Stimulated activated CD4-positive, alpha-beta T cell treated with anti-CD3 and anti-CD28 coated beads, TNF-alpha, amount 100 ng/mL, for 24 hours (primary cell): Measurements from ENCODE around the gene KLHL21.
"Not testable (repeated sequence)": the region's sequence is repeated elsewhere in the genome, so short reads cannot be mapped to it uniquely, and the experiment has no call there.

Experiments
- DNase-seq, 3 experiments: peaks; one replicate each; pipeline ENCODE4 v3.0.0-alpha.2; 2020; ENCODE audit warnings: low read depth in 3 of 3

The KLHL21 gene, protein sequence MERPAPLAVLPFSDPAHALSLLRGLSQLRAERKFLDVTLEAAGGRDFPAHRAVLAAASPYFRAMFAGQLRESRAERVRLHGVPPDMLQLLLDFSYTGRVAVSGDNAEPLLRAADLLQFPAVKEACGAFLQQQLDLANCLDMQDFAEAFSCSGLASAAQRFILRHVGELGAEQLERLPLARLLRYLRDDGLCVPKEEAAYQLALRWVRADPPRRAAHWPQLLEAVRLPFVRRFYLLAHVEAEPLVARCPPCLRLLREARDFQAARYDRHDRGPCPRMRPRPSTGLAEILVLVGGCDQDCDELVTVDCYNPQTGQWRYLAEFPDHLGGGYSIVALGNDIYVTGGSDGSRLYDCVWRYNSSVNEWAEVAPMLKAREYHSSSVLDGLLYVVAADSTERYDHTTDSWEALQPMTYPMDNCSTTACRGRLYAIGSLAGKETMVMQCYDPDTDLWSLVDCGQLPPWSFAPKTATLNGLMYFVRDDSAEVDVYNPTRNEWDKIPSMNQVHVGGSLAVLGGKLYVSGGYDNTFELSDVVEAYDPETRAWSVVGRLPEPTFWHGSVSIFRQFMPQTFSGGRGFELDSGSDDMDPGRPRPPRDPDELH

DNA sequence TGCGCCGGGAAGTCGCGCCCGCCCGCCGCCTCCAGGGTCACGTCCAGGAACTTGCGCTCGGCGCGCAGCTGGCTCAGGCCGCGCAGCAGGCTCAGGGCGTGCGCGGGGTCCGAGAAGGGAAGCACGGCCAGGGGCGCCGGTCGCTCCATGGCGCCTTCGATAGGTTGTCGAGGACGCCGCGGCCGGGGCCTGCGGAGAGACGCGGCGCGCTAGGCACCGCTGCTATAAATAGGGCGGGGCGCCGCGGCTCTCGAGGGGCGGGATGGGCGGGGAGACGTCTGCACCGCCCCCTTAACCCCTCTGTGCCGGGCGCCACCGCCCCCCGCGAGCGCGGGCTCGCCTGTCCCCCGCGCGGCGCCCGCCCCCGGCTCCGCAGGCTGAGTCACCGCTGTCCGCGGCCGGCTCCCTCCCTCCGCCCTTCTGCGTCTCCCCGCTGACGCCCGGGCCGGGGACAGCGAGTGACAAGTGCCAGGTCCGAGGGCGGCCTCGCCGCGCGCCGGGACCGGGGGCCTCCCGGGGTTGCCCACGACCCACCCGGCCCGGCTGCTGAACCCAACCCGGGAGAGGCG is at the start of gene KLHL21:
TSS of gene KLHL21 (minus strand) at position 201 of the 569 bp plus-strand sequence. CDS start at position 149, 52 bp downstream.
- peak; percentile 70 to 90 (median 71) for DNase-seq

DNA sequence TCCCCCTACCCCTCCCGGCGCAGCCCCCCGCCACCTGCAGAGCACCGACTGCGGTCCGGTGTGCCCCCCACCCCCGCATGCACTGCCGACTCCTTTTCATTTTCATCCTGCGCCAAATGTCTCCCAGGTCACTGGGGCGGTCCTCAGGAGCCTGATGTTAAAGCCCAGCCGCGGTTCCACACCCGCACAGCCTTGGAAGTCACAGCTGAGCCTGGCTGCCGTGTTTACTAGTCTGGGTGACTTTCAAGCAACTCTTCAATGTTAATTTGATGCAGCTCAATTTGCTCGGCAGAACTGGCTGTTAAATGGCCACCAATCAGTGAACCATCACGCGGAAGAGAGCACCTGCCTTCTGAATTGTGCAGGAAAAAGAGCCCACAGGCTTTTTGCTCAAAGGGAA is 49.2 kb upstream of the KLHL21 start:
- DNase-seq, result no peak

DNA sequence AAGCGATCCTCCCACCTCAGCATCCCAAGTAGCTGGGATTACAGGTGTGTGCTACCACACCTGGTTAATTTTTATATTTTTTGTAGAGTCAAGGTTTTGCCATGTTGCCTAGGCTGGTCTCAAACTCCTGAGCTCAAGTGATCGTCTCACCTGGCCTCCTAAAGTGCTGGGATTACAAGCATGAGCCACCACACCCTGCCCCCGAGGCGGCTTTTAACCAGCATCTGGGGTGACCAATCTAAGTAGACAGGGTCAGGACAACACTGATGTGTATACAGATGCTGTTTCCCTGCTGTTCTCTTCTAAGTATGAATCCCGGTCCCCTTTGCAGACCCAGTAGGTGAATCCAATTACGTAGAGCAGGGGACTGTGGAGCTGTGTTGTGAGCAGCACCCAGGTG is 45.9 kb upstream of the KLHL21 start:
- no peak for DNase-seq

DNA sequence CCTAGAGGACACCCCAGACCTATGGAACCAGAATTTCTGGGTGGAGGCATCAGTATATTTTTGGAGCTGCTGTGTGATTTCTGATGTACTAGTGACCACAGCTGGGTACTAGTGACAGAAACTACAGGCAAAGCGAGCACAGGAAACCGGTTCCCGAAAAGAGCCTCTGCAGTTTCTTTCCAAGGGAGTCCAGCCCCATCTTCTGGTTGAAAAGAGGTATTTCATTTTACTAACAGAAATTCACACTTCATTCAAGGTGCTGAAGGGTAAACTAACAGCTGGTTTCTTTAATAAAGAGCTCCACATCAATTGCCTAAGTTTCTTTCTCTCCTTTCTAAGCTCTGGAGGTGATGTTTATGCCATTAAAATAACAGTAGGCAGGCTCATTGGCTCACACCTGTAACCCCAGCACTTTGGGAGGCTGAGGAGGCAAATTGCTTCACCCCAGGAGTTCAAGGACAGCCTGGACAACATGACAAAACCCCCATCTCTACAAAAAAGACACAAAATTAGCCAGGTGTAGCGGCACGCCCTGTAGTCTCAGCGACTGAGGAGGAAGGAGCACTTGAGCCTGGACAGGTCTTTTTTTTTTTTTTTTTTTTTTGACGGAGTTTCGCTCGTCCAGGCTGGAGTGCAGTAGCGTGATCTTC is 44.0 kb upstream of the KLHL21 start:
- DNase-seq, result no peak

DNA sequence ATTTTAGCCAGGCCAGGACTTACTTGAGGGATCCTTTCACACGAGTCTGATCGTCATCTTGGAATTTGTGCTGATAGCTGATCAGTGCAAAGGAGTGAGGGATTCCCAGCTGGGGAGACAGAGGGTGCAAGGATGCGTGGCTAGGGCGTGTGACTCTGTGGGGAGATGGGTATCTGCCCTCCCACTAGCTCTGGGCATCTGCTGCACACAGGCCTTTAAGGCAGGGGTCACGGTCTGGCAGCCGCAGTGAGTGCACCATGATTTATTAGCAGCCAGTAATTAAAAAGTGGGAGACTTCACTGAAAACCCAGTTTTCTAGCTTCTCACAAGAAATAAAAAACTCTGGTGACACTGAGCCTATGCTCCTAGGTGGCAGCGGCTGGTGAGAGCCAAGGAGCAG is 42.3 kb upstream of the KLHL21 start:
- DNase-seq, result no peak

DNA sequence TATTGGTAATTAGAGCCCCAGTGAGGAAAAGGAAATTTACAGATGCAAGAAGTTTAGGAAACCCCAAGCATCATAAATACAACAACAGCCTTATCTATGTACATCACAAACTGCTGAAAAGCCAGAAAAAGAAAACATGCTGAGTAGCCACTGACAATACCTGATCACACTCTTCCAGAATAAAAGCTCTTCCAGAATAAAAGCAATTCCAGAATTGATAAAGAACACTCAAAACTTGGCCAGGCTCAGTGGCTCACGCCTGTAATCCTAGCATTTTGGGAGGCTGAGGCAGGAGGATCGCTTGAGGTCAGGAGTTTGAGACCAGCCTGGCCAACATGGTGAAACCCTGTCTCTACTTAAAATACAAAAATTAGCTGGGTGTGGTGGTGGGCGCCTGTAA is 38.2 kb upstream of the KLHL21 start:
- not testable (repeated sequence) for DNase-seq

DNA sequence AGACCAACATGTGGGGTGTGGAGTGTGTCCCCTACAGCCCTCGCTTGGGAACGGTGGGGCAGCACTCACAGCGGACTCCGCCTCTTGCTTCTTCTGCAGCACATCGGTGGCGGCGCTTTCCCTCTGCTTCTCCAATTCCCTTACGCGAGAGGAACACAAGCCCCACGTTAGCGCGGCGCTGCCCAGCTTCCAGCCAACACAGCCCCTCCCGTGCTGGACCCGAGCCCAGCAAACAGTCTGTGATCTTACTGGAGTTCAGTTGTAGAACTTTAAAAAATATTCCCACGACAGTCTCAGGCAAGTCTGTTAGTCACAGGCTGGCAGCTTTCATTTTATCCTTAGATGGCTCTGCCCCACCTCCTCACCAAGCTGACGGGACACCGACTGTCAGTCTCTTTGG is 35.6 kb upstream of the KLHL21 start:
- no peak for DNase-seq

DNA sequence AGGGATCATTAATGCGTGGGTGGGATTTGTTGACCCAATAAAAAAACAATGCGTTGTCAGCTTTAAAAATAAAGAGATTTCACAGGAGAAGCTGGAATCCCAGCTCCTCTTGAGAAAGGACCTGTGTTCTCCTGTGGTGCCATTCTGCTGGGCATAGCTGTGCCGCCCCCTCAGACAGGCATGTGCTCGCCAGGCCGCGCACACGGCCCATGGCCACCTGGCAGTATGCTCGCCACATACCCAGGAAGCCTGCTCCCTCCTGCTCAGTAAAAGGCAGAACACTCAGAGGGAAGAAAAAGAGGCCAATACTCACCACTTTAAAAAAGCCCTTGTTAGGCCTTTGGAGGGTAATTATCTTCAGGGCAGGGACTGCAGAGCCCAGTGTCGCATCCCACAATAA is 35.1 kb upstream of the KLHL21 start:
- DNase-seq, result no peak

DNA sequence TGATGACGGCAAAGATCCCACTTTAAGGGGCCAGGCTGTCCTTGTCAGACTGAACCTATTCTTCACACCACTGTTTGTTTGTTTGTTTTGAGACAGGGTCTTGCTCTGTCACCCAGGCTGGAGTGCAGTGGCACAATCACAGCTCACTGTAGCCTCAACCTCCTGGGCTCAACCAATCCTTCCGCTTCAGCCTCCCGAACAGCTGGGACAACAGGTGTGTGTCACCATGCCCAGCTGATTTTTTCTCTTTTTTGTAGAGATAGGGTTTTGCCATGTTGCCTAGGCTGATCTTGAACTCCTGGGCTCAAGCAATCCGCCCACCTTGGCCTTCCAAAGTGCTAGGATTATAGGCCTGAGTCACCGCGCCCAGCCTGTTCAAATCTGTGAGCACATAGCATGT is 34.1 kb upstream of the KLHL21 start:
- DNase-seq, result not testable (repeated sequence)

DNA sequence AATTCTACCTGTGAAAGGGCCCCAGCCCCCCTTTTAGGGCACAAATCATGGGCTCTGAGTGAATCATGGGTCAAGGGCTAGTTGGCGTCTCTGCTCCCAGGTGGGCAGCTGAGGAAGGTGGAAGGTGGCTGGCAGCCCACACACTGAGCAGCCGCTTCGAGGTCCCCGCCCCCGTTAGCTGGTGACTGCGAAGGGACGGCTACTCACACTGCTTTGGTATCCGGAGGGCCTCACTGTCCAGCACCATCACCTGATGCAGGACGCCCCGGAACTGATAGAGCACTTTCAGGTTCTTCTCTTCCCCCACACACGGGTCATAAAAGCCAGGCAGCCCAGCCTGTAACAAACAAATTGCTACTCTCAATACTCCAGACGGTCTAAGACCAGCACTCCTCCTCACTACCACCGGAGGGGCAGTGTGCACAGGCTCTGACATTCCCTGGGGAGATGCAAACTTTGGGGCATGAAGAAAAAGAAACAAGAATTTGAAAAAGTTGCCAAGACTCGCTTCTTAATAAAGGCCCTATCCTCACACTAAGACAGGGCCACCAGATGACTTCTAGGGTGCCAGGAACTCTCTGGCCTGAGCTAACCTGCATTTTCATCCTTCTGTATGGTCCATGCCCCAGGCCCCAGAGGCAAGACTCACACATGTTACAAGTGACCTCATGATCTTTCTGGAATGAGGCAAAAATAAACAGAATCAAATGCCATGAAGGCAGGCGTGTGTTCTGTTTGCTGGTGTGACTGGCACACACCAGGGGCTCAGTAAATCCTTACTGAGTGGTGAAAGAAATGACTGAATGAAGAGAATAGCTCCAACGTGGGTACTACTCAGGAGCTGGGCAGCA is 33.5 kb upstream of the KLHL21 start:
- no peak for DNase-seq

DNA sequence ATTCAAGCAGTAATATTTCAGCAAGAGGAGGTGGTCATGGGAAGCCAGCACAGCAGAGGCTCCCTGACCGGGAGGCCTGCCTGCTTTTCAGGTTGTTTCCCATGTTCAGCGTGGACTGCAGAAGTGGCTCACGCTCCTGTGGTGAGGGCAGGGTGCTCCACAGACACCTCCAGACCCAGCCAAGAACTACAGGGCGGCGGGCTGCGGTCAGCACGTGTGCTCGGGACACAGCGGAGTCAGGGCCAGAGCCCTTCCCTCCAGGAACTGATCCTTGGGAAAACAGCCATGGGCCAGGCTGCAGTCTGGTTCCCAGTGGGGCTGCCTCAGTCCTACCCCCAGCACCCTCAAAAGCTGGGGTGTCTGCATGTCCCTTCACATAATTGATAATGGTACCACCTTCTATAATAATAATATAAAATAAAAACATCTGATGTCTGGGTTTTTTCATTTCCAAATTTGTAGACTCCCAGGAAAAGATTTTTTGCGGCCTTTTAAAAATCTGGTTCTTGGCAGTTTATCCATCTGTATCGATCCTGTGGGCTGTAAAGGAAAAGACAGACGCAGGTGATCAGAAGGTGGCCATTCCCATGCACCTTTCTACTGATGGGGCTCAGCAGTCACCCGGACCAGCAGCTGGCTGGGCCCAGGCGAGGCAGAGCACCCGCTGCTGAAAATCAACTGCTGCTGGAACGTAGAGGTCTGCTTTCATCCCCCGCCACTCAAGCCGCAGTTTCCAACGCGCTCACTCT is 32.7 kb upstream of the KLHL21 start:
- DNase-seq, result no peak

DNA sequence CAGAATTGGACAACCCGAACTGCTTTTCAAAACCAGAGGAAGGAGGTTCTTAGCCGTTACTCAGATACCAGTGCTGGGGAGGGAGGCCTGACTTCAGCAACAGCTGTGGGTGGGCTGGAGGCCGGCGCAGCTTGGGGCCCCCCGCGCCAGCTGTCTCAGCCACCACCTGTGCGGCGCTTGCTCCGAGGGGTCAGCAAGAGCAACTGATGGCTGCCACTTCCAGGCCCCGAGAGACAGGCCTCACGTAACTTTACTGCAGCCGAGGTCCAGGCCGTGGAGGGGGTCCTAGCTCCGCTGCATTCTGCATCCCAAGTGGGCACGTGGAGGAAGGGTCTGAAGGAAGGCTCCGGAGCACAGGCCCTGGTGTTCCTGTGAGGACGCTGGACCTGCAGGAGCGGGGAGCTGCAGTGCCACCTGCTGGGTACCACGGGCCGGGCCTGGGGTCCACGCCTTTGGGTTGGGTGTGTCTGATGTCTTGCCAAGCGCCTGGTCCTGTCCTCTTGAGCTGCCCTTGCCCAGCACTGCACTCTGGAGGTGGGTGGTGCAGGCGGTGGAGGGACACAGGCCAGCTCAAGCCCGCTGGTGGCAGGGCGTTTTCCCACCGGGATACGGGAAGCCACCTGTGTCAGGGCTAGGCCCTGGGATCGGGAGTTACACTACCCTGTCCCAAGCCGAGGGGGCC is 31.8 kb upstream of the KLHL21 start:
- DNase-seq, result peak in 2 of 3 experiments; percentile 15 to 40

DNA sequence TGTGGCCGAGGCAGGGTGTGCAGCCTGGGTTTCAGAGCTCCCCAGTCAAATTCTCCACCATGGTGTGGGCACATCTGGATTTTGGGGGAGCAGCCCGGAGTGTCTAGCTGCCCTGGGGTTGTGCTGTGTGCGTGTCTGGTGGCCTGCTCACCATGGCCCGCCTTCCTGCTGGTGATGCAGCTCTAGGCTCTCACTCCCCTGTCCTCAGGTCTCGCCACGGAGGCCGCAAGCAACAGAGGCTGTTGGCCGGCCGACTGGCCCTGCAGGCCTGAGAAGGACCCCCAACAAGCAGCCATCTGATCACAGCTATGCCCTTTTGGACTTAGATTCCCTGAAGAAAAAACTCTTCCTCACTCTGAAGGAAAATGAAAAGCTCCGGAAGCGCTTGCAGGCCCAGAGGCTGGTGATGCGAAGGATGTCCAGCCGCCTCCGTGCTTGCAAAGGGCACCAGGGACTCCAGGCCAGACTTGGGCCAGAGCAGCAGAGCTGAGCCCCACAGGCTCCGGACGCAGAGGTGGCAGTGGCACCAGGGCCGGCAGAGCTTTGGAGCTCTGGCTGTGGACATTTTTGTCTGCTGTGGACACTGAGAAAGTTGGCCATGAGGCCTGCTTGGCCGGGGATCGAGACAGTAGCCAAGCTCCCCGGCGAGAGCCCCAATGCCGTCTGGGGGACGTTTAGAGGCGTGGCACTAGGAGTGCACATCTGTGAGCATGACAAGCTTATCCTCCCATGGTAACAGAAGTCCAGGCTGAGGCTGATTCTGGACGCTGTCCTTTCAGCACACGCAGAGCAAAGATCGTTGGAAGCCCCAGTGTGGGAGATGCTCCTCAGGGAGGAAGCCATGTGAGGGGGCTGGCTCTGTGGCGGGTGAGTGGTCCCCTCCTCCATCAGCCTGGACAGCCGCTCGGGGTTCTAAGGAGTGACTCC is 30.2 kb upstream of the KLHL21 start:
- DNase-seq, result no peak

DNA sequence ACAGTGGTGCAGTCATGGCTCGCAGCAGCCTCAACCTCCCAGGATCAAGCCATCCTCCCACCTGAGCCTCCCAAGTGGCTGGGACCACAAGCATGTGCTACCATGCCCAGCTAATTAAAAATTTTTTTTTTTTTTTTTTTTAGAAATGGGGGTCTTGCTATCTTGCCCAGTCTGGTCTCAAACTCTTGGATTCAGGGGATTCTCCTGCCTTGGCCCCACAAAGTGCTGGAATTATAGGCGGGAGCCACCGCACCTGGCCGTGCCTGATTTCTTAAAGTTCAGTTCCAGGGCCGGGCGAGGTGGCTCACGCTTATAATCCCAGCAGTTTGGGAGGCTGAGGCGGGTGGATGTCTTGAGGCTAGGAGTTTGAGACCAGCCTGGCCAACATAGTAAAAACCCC is 28.4 kb upstream of the KLHL21 start:
- no peak for DNase-seq

DNA sequence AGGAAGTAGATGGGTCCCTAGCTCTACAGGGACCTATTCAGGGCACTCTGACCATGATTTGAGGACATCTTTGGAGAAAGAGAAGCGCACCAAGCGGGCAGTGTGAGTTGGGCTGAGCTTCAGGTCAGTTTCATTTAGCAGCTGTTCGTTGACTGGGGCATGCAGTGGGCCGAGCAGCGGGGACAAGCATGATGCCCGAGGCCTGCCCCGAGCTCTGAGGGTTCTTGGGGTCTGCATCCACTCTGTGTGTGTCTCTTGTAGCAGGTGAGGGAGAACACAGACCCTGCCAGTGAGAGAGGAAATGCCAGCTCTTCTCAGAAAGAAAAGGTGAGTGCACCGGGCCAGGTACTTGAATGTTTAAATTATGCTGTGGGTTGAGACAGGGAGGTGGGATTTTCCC is 27.4 kb upstream of the KLHL21 start:
- no peak for DNase-seq

DNA sequence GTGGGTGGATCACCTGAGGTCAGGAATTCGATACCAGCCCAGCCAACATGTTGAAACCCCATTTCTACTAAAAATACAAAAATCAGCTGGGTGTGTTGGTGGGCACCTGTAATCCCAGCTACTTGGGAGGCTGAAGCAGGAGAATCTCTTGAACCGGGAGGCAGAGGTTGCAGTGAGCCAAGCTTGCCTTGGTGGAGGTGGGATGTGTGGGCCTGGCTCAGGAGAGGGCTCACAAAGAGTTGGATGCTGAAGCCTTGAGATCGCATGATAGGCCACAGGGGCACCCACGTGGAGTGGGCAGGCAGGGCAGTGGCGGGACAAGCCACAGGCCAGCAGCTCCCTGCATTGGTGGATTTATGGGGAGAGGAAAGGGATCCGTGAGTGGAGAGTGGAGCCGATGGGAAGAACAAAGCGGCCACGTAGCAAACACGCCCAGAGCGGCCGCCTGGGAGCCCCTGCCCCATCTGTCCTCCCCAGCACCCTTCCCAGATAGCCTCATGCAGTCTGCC is 26.4 kb upstream of the KLHL21 start:
- no peak for DNase-seq

DNA sequence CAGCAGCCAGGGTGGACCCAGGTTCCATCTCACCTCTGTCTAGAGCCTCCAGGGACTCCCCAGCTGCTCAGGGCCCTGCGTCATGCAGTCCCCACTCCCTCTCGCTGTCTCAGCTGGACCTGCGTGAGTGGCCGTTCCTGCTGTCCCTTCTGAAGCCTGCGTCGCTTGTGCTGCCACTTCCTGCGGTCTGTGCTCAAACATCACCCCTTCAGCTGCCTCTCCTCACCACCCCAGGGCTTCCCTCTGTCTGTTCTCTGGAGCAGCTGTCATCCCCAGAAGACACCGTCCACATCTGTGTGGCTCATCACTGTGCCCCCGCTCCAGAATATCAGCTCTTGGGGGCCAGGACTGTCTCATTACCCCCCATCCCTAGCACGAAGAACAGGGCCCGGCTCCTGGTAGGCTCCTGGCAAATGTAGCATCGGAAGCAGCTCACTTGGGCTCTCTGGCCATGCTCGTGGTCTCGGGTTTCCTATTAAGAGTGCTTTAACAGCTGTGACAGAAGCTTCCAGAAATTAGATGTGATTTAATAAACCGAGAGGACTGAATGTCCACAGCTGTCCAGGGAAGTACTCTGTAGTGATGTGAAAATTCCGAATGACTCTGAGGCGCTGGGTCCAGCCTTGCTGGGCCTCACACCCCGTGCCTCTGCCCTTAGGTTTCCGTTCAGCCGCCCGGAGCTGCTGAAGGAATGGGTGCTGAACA is 25.3 kb upstream of the KLHL21 start:
- no peak for DNase-seq

DNA sequence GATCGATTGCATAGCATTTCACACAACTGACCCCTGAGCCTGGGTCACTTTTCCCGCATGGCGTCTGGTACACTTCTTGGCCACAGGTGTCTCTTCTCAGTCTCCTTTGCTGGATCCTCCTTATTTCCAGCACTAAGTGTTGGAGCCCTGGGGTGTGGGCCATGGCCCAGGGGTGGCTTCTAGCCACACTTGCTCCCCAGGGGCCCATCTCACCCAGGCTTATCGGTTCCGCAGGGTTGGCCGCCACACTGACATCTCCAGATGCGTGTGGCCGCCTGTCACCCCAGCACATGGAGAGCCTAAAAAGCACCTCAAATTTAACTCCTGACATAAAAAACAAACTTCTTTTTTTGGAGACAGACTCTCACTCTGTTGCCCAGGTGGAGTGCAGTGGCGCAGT is 24.4 kb upstream of the KLHL21 start:
- DNase-seq, result no peak
